Heart left ventricle (tissue), 13 donors: Measurements from ENCODE around the gene MYMX.

Experiments used
- CTCF ChIP-seq, 12 donors: fragments of 200-600 bp; sonication (generic) in 4 of 12; IDR thresholded peaks; one replicate each; pipeline versions ENCODE4 v1.5.0 to v1.8.0; 2018 to 2022; ENCODE audit warnings: antibody characterized with exemption in 12 of 12, mild to moderate bottlenecking in 5 of 12
- POLR2A ChIP-seq, 2 donors: fragments of 450-650 bp; IDR thresholded peaks; one replicate each; pipeline ENCODE4 v1.6.1; 2017; ENCODE audit warnings: antibody characterized with exemption in 2 of 2, mild to moderate bottlenecking in 2 of 2, moderate library complexity in 2 of 2
- donor health status: ischemic (EF 13 %, LVEDD 7.1; RV severe dilation, severe dysfunction).
- donor health status: DM: no; HTN: yes; CAD: no.
- donor health status: DM: no; HTN: no; CAD: no.
- donor health status: ischemic (EF 25% LVEDD 6.9; RV normal size, moderate dysfunction).
- donor health status: ischemic (EF 25% LVEDD 5.7; RV mildly dilated, moderate dysfunction).
- donor health status: ischemic (EF 35%, LVEDD 5.7; RV mildly dilated, moderate dysfunction).
- donor health status: nonischemic (EF 11% LVEDD 7.7; RV severe dilation, severe dysfunction).
- donor health status: DM: yes; HTN: yes; CAD: no.
- donor health status: PGD.
- donor health status: ischemic (EF 29% LVEDD 5.4; RV normal size, mild dysfunction).
- donor health status: nonischemic (EF 23%, LVEDD 6.1; RV moderate dilation, normal function).

GRCh38 chr6:44233567-44234100 is 16.9 kb downstream of the MYMX start:
- no peak for TF ChIP-seq CTCF (IDR thresholded peaks at IDR 0.05)
- TF ChIP-seq POLR2A (IDR thresholded peaks at IDR 0.05) = no peak
